GM12892 (cell line): ENCODE data around the gene SLC4A11.
"Not testable (repeated sequence)": the region's sequence is repeated elsewhere in the genome, so short reads cannot be mapped to it uniquely, and the experiment has no call there.

ENCODE experiments used
- POLR2A ChIP-seq: IDR thresholded peaks from 2 replicates; pipeline ENCODE4 v1.6.1; 2011; ENCODE audit warnings: low read depth, low read length, control low read depth
- POLR2AphosphoS5 ChIP-seq: IDR thresholded peaks from 2 replicates; pipeline ENCODE4 v1.6.1; 2011; ENCODE audit warnings: low read depth, low read length, control low read depth

DNA sequence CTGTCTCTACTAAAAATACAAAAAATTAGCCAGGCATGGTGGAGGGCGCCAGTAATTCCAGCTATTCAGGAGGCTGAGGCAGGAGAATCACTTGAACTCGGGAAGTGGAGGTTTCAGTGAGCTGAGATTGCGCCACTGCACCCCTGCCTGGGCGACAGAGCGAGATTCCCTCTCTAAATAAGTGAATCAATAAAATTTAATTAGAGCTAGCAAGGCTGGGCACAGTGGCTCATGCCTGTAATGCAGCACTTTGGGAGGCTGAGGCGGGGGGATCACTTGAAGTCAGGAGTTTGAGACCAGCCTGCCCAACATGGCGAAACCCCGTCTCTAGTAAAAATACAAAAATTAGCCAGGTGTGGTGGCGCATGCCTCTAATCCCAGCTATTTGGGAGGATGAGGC is 51.1 kb downstream of the SLC4A11 start:
- not testable (repeated sequence) for TF ChIP-seq POLR2A, POLR2AphosphoS5
